ENCODE measurements around the gene PDRG1.

The PDRG1 gene

GRCh38 chr20:31991339-31991705 lies 39.5 kb upstream of the PDRG1 start:
- TF ChIP-seq FOXM1 (IDR thresholded peaks at IDR 0.05; ENCODE audit: borderline replicate concordance, low read depth): no peak
- TF ChIP-seq, protein P1, sequence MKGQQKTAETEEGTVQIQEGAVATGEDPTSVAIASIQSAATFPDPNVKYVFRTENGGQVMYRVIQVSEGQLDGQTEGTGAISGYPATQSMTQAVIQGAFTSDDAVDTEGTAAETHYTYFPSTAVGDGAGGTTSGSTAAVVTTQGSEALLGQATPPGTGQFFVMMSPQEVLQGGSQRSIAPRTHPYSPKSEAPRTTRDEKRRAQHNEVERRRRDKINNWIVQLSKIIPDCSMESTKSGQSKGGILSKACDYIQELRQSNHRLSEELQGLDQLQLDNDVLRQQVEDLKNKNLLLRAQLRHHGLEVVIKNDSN (IDR thresholded peaks at IDR 0.05): no peak

- TF ChIP-seq RAD21 (IDR thresholded peaks at IDR 0.05; ENCODE audit: low read depth) (no peak), CREB1 (IDR thresholded peaks at IDR 0.05; ENCODE audit: low read depth) (no peak), YY1 (IDR thresholded peaks at IDR 0.05; ENCODE audit: low read depth) (no peak), TEAD4 (IDR thresholded peaks at IDR 0.05) (no peak), TAF1 (IDR thresholded peaks at IDR 0.05; ENCODE audit: low read depth) (no peak), REST (IDR thresholded peaks at IDR 0.05; ENCODE audit: low read depth) (no peak), NFIC (IDR thresholded peaks at IDR 0.05) (no peak)
These were observed 38.9 kb upstream of the PDRG1 start for GRCh38 chr20:31990641-31991338.

DNA sequence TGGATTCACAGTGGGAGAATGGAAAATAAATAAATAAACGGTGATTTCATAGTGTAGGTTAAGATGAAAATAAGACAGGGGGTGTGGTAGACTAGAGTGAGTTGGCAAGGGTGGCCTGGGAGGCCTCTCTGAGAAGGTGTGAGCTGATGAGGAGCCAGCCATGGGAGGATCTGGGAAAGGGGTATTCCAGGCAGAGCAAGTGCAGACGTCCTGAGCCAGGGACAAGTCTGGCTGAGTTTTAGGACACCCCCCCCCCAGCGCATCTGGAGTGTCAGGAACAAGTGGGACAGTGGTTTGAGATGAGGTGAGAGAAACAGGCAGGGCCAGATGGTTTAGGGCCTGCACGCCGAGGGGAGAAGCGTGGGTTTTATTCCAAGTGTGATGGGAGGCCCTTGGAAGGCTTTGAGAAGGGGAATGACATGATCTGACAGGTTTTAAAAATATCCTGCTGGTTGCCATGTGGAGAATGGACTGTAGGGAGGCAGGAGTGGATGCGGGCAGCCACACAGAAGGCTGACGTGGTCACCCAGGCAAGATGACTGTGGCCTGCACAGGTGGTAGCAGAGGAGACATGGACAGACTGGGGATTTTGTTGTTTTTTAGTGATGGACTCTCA lies 37.3 kb upstream of the PDRG1 start:
- TF ChIP-seq CEBPB (IDR thresholded peaks at IDR 0.05) (no peak), REST (IDR thresholded peaks at IDR 0.05; ENCODE audit: low read depth) (no peak), NFIC (IDR thresholded peaks at IDR 0.05) (no peak), TAF1 (IDR thresholded peaks at IDR 0.05; ENCODE audit: low read depth) (no peak), EGR1 (IDR thresholded peaks at IDR 0.05) (no peak), EP300 (IDR thresholded peaks at IDR 0.05; ENCODE audit: borderline replicate concordance) (no peak), YY1 (IDR thresholded peaks at IDR 0.05; ENCODE audit: low read depth) (no peak), RAD21 (IDR thresholded peaks at IDR 0.05; ENCODE audit: low read depth) (no peak), FOXM1 (IDR thresholded peaks at IDR 0.05; ENCODE audit: borderline replicate concordance, low read depth) (no peak), CREB1 (IDR thresholded peaks at IDR 0.05; ENCODE audit: low read depth) (no peak), TCF12 (IDR thresholded peaks at IDR 0.05; ENCODE audit: low read depth) (no peak), TEAD4 (IDR thresholded peaks at IDR 0.05) (no peak)
- TF ChIP-seq, protein P1 (IDR thresholded peaks at IDR 0.05): no peak

DNA sequence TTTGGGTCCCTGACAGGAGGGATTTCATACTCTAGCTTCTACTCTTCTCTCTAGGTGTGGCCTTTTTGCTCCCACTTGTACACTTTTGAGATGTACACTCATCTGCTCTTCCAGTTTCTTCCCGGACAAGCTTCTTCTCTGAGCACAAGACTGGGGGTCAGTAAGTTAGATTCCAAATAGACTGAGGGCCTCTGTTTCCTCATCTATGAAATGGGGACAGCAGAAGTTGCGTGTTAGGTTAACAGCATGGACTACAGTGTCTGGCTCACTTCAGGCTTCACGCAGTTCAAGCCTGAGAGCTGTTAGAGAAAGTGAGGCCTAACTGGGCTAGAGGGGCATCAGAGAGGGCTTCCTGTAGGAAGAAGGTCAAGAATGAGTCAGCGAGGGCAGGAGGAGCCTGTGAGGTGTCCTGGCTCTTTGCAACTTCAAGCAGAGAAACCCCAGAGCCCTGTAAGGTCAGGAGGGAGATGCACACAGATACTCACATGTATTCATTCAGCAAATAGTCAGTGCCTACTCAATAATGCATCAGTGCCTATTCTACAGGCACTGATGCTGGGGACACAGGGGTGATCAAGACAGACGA lies 36.7 kb upstream of the PDRG1 start:
- TF ChIP-seq, protein P1 (IDR thresholded peaks at IDR 0.05): no peak
- TF ChIP-seq NFIC (IDR thresholded peaks at IDR 0.05): no peak
- TF ChIP-seq REST (IDR thresholded peaks at IDR 0.05; ENCODE audit: low read depth): no peak
- no peak for TF ChIP-seq CEBPB (IDR thresholded peaks at IDR 0.05)
- TF ChIP-seq TAF1 (IDR thresholded peaks at IDR 0.05; ENCODE audit: low read depth): no peak
- no peak for TF ChIP-seq FOXM1 (IDR thresholded peaks at IDR 0.05; ENCODE audit: borderline replicate concordance, low read depth)
- TF ChIP-seq EGR1 (IDR thresholded peaks at IDR 0.05): no peak
- TF ChIP-seq ZBTB7A (IDR thresholded peaks at IDR 0.05; ENCODE audit: low read depth): no peak
- TF ChIP-seq RAD21 (IDR thresholded peaks at IDR 0.05; ENCODE audit: low read depth): no peak
- no peak for TF ChIP-seq TCF12 (IDR thresholded peaks at IDR 0.05; ENCODE audit: low read depth)
- TF ChIP-seq CREB1 (IDR thresholded peaks at IDR 0.05; ENCODE audit: low read depth): no peak
- TF ChIP-seq TEAD4 (IDR thresholded peaks at IDR 0.05): no peak
- TF ChIP-seq YY1 (IDR thresholded peaks at IDR 0.05; ENCODE audit: low read depth): no peak
- TF ChIP-seq EP300 (IDR thresholded peaks at IDR 0.05; ENCODE audit: borderline replicate concordance): no peak
- no peak for TF ChIP-seq MAX (IDR thresholded peaks at IDR 0.05)
